GM08714 (cell line): ENCODE data around the gene XCL2.

Experiments used
- H3K4me3 ChIP-seq: fragments of 200-500 bp; sonication (Bioruptor generic); 2 replicates; pipeline ENCODE4 v1.5.1; 2014; ENCODE audit warnings: mild to moderate bottlenecking, low read length, inconsistent platforms
- ZNF274 ChIP-seq: IDR thresholded peaks from 2 replicates; pipeline ENCODE4 v1.6.1; 2012; ENCODE audit warnings: mild to moderate bottlenecking, low read depth, low read length

The XCL2 gene

DNA sequence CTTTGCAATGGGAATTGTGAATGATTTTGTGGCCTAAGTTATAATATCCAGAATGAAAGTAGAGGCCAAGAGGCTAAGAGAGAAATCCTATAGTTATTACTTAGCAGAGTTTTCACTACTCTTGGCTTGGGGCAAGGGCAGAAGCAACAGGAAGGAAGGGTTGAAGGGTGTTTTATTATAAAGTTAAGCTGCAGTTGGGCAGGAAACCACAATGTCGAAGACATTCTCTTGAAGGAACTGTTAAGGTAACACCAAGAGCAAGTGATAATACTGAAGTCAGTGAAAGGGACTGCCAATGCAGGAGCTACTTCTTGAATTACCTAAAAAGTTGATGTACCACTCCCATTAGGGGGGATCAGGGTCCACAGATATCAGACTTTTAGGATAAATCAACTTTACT lies 8.3 kb downstream of the XCL2 start:
- TF ChIP-seq ZNF274 = no peak
- H3K4me3 ChIP-seq = no peak overlapping the region

GRCh38 chr1:168531615-168532345 lies 12.0 kb downstream of the XCL2 start:
- no peak overlapping the region for H3K4me3 ChIP-seq
- TF ChIP-seq ZNF274 = no peak

- H3K4me3 ChIP-seq = no peak overlapping the region
- no peak for TF ChIP-seq ZNF274
Observed at GRCh38 chr1:168529518-168529917, 14.3 kb downstream of the XCL2 start.

- H3K4me3 ChIP-seq = no peak overlapping the region
- no peak for TF ChIP-seq ZNF274
Observed at GRCh38 chr1:168521401-168522000, 22.3 kb downstream of the XCL2 start.

- no peak for TF ChIP-seq ZNF274
Observed at GRCh38 chr1:168520832-168521231, 23.0 kb downstream of the XCL2 start.

DNA sequence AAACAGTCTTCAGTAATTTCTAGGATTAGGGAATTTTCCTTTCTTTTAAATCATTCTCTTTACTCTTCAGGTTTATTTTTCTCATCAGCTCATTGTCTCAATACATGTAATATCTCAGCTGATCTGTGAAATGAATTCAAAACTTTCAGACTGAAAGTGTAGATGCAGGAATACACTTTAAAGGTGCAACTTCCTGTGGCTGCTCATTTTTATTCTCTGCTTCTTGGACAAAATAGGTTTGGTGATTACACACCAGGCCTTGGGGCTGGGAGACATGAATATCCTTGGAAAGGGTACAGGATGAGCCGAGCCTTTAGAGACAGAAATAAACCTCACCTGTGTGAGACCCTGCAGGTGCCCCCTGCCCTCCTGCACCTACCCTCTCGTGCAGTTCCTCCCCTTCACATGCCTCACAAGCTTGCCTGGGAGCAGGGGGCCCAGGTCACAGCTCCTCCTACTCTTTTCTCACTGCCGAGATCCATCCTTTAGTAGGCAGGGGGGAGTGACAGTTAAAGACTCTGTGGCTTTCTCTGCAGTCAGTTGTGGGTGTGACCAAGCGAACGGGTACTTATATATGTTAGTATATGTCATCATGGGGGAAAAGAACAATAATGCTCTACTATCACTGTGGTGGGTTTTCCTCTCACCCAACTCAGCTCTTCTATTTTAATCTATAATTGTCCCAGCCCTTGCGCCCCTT lies 23.6 kb downstream of the XCL2 start:
- no peak for TF ChIP-seq ZNF274
- H3K4me3 ChIP-seq = no peak overlapping the region

More at GRCh38 chr1:168520832-168521231, 23.0 kb downstream of the XCL2 start:
- H3K4me3 ChIP-seq = no peak overlapping the region

- no peak overlapping the region for H3K4me3 ChIP-seq
- TF ChIP-seq ZNF274 = no peak
Observed at GRCh38 chr1:168518813-168519212, 25.0 kb downstream of the XCL2 start.

DNA sequence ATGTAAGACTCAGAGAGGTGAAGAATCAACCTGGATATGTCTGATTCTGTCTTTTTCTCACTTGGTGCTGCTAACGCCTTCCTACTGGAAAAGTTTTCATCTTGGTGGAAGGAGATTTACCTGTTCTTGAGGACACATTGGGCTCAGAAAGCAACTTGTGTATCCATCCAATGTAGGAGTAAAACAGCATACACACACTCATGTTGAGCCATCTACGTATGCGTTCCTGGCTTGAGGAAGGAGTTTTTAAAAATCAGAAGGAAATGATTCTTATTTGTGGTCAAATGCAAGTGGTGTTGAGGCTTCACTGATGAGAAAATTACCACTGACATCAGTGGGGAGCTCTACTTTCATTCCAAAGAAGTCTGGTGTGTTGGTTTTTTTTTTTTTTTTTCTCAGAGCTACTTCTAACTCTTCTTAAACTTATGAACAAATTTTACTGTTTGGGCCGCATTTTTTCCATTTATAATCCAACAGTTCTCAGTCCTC lies 25.6 kb downstream of the XCL2 start:
- no peak overlapping the region for H3K4me3 ChIP-seq
- no peak for TF ChIP-seq ZNF274

DNA sequence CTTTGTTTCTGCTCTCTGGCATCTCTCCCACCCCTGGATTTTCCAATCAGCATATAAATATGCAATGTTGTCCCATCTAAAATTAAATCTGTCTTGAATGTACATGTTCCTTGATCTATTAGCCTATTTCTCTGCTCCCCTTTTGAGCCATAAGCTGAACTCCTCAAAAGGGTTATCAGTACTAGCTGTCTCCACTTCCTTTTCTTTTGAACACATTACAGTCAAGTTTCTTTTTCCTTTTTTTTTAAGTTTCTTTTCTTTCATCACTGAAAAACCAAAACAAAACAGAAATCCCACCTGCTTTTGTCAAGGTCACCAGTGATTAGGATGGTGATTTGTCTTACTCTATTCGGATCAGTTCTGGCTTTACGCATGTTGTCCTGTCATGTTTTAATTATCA lies 29.3 kb downstream of the XCL2 start:
- no peak for TF ChIP-seq ZNF274
- no peak overlapping the region for H3K4me3 ChIP-seq

- H3K4me3 ChIP-seq = no peak overlapping the region
- TF ChIP-seq ZNF274 = no peak
Observed at GRCh38 chr1:168513656-168514404, 30.0 kb downstream of the XCL2 start.

- no peak overlapping the region for H3K4me3 ChIP-seq
- TF ChIP-seq ZNF274 = no peak
Observed at GRCh38 chr1:168512864-168513595, 30.8 kb downstream of the XCL2 start.

- no peak for TF ChIP-seq ZNF274
- H3K4me3 ChIP-seq = no peak overlapping the region
Observed at GRCh38 chr1:168509875-168510791, 33.7 kb downstream of the XCL2 start.

DNA sequence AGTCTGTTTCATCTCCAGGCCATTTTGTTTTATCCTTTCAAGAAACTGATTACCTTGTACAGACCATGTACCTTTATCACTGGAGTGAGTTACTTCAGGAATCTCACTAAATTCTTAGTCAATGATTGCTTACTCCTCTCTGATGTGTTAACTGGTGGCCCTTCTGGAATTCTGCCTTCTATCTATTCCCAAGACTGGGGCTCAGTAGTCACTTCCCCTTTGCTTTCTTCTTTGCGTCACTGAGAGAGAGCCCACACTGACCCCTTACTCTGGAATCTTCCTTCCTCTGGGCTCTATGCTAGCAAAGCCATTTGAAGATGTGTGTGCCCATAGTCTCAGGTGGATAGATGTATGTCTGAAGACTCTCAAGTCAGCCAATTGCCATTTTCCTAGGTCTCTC lies 34.6 kb downstream of the XCL2 start:
- H3K4me3 ChIP-seq = no peak overlapping the region
- TF ChIP-seq ZNF274 = no peak
